GM04503 (cell line): Measurements from ENCODE around the gene FAM50A.

Experiments used
- DNase-seq: peaks from one replicate; pipeline ENCODE4 v3.0.0-alpha.2; 2012; ENCODE audit warnings: low read depth

Gene FAM50A

GRCh38 chrX:154413142-154413541 lies 30.8 kb upstream of the FAM50A start:
- DNase-seq, result no peak

GRCh38 chrX:154417157-154417556 lies 26.8 kb upstream of the FAM50A start:
- DNase-seq, result no peak

GRCh38 chrX:154419189-154419588 lies 24.8 kb upstream of the FAM50A start:
- no peak for DNase-seq

GRCh38 chrX:154419688-154420401 lies 24.1 kb upstream of the FAM50A start:
- no peak for DNase-seq

GRCh38 chrX:154420402-154420756 lies 23.6 kb upstream of the FAM50A start:
- DNase-seq, result no peak

GRCh38 chrX:154426916-154427770 lies 16.8 kb upstream of the FAM50A start:
- no peak for DNase-seq

- DNase-seq, result peak; percentile 64
These were observed 15.5 kb upstream of the FAM50A start, which contains the start of gene ATP6AP1 for GRCh38 chrX:154428176-154429171. TSS of gene ATP6AP1 (plus strand) at chrX:154428677. CDS start at chrX:154428693, 16 bp downstream.

GRCh38 chrX:154429711-154430110 lies 14.2 kb upstream of the FAM50A start:
- DNase-seq, result no peak

GRCh38 chrX:154430479-154430878 lies 13.5 kb upstream of the FAM50A start:
- no peak for DNase-seq

GRCh38 chrX:154430916-154431315 lies 13.0 kb upstream of the FAM50A start:
- DNase-seq, result no peak

GRCh38 chrX:154431341-154431740 lies 12.6 kb upstream of the FAM50A start:
- DNase-seq, result no peak

- DNase-seq, result no peak
These were observed 11.7 kb upstream of the FAM50A start for GRCh38 chrX:154432210-154432609.

- DNase-seq, result no peak
These were observed 10.3 kb upstream of the FAM50A start for GRCh38 chrX:154433605-154434004.

GRCh38 chrX:154434394-154435168 lies 9.4 kb upstream of the FAM50A start:
- no peak for DNase-seq

- DNase-seq, result no peak
These were observed 8.7 kb upstream of the FAM50A start for GRCh38 chrX:154435171-154435733.

GRCh38 chrX:154436374-154436982 lies 7.5 kb upstream of the FAM50A start:
- DNase-seq, result no peak

- DNase-seq, result no peak
These were observed 6.8 kb upstream of the FAM50A start, which contains the start of gene GDI1 for GRCh38 chrX:154436983-154437752. TSS of gene GDI1 (plus strand) at chrX:154437154. CDS start at chrX:154437255, 101 bp downstream.

GRCh38 chrX:154437971-154438893 lies 5.7 kb upstream of the FAM50A start:
- DNase-seq, result no peak
